Measurements from ENCODE around the gene CTSZ.

DNA sequence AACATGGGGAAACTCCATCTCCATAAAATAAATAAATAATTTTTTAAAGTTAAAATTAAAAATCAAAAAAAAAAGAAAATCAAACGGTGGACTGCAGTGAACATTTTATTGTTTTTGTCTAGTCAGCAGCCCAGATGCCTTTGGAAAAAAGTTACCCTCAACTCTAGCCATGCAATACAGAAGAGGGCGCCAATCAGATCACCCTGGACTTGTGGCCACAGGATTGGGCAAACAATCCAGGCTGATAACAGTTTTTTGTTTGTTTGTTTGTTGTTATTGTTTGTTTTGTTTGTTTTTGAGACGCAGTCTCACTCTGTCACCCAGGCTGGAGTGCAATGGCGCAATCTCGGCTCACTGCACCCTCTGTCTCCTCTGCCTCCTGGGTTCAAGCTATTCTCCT, 56.5 kb downstream of the CTSZ start:
- TF ChIP-seq CTCF (conservative IDR thresholded peaks at IDR 0.05) (peak; percentile 21), ZFX (IDR thresholded peaks at IDR 0.05) (no peak)

Data from C4-2B (cell line).